Epithelial cell of prostate (primary cell): Measurements from ENCODE around the gene NLRP5.
"Not testable (repeated sequence)": the region's sequence is repeated elsewhere in the genome, so short reads cannot be mapped to it uniquely, and the experiment has no call there.

Experiments
- DNase-seq: peaks from one replicate; pipeline ENCODE4 v3.0.0-alpha.2; 2011; ENCODE audit warnings: low read depth, low spot score
- H3K27ac ChIP-seq: fragments of 450-650 bp; 2 replicates; pipeline ENCODE4 v1.5.1; 2017; ENCODE audit warnings: mild to moderate bottlenecking

NLRP5 gene

GRCh38 chr19:56097306-56097705, 110.7 kb downstream of the NLRP5 start:
- H3K27ac ChIP-seq: no peak overlapping the region
- DNase-seq: no peak

GRCh38 chr19:56097776-56098175, 111.2 kb downstream of the NLRP5 start:
- H3K27ac ChIP-seq: no peak overlapping the region

GRCh38 chr19:56098237-56098636, 111.7 kb downstream of the NLRP5 start:
- not testable (repeated sequence) for H3K27ac ChIP-seq, DNase-seq

More at GRCh38 chr19:56097776-56098175, 111.2 kb downstream of the NLRP5 start:
- DNase-seq: no peak

- no peak for DNase-seq
These were observed 112.4 kb downstream of the NLRP5 start for GRCh38 chr19:56098731-56099568.

GRCh38 chr19:56099638-56100539, 113.3 kb downstream of the NLRP5 start:
- H3K27ac ChIP-seq: no peak overlapping the region
- DNase-seq: no peak

More at GRCh38 chr19:56098731-56099568, 112.4 kb downstream of the NLRP5 start:
- H3K27ac ChIP-seq: no peak overlapping the region

GRCh38 chr19:56101095-56101494, 114.5 kb downstream of the NLRP5 start:
- H3K27ac ChIP-seq: no peak overlapping the region
- no peak for DNase-seq

GRCh38 chr19:56101746-56102535, 115.4 kb downstream of the NLRP5 start:
- DNase-seq: no peak

GRCh38 chr19:56103027-56103614, 116.5 kb downstream of the NLRP5 start:
- DNase-seq: no peak
- H3K27ac ChIP-seq: no peak overlapping the region

More at GRCh38 chr19:56101746-56102535, 115.4 kb downstream of the NLRP5 start:
- no peak overlapping the region for H3K27ac ChIP-seq

- no peak overlapping the region for H3K27ac ChIP-seq
- no peak for DNase-seq
These were observed 117.8 kb downstream of the NLRP5 start for GRCh38 chr19:56104423-56104822.

GRCh38 chr19:56105090-56105701, 118.6 kb downstream of the NLRP5 start:
- H3K27ac ChIP-seq: no peak overlapping the region
- no peak for DNase-seq

- not testable (repeated sequence) for H3K27ac ChIP-seq, DNase-seq
These were observed 119.3 kb downstream of the NLRP5 start for GRCh38 chr19:56105831-56106396.

- H3K27ac ChIP-seq: no peak overlapping the region
- no peak for DNase-seq
These were observed 119.8 kb downstream of the NLRP5 start for GRCh38 chr19:56106397-56106849.

GRCh38 chr19:56106993-56107392, 120.4 kb downstream of the NLRP5 start:
- H3K27ac ChIP-seq: no peak overlapping the region
- no peak for DNase-seq

- DNase-seq: no peak
- H3K27ac ChIP-seq: no peak overlapping the region
These were observed 121.2 kb downstream of the NLRP5 start for GRCh38 chr19:56107626-56108351.

- H3K27ac ChIP-seq: no peak overlapping the region
- no peak for DNase-seq
These were observed 122.0 kb downstream of the NLRP5 start for GRCh38 chr19:56108447-56109195.

GRCh38 chr19:56109226-56109625, 122.7 kb downstream of the NLRP5 start:
- no peak overlapping the region for H3K27ac ChIP-seq
- no peak for DNase-seq
